Stimulated activated CD4-positive, alpha-beta T cell treated with anti-CD3 and anti-CD28 coated beads, Interleukin-2, amount 100 ng/mL, for 24 hours (primary cell): Measurements from ENCODE around the gene TMEM91.
"Not testable (repeated sequence)": the region's sequence is repeated elsewhere in the genome, so short reads cannot be mapped to it uniquely, and the experiment has no call there.

Source experiments
- DNase-seq, 2 donors: peaks; one replicate each; pipeline ENCODE4 v3.0.0-alpha.2; 2020

The TMEM91 gene

GRCh38 chr19:41376241-41376997 lies at the start of gene TMEM91:
Gene TMEM91 (plus strand): TSS chr19:41376533. CDS start chr19:41378310, 1,777 bp downstream.
- peak in 1 of 2 donors; percentile 32 for DNase-seq

GRCh38 chr19:41327076-41327575 lies 49.2 kb upstream of the TMEM91 start:
- DNase-seq: no peak

GRCh38 chr19:41327576-41328156 lies 48.7 kb upstream of the TMEM91 start:
- DNase-seq: peak; percentile 79 to 89

- DNase-seq: peak; percentile 53 to 69
Measured at GRCh38 chr19:41328157-41328841, 48.0 kb upstream of the TMEM91 start.

GRCh38 chr19:41328842-41329225 lies 47.5 kb upstream of the TMEM91 start:
- no peak for DNase-seq

- DNase-seq: no peak
Measured at GRCh38 chr19:41330481-41330880, 45.9 kb upstream of the TMEM91 start.

- no peak for DNase-seq
Measured at GRCh38 chr19:41330946-41331678, 45.2 kb upstream of the TMEM91 start.

GRCh38 chr19:41332000-41332399 lies 44.3 kb upstream of the TMEM91 start:
- DNase-seq: no peak

- no peak for DNase-seq
Measured at GRCh38 chr19:41332468-41332867, 43.9 kb upstream of the TMEM91 start.

- DNase-seq: no peak
Measured at GRCh38 chr19:41334793-41335192, 41.5 kb upstream of the TMEM91 start.

GRCh38 chr19:41335467-41335866 lies 40.9 kb upstream of the TMEM91 start:
- no peak for DNase-seq

- DNase-seq: no peak
Measured at GRCh38 chr19:41339936-41340335, 36.4 kb upstream of the TMEM91 start.

GRCh38 chr19:41341669-41342490 lies 34.5 kb upstream of the TMEM91 start:
- no peak for DNase-seq

- no peak for DNase-seq
Measured at GRCh38 chr19:41344162-41344561, 32.2 kb upstream of the TMEM91 start.

GRCh38 chr19:41346916-41347315 lies 29.4 kb upstream of the TMEM91 start:
- not testable (repeated sequence) for DNase-seq

GRCh38 chr19:41350735-41351338 lies 25.5 kb upstream of the TMEM91 start:
- DNase-seq: no peak

- DNase-seq: peak; percentile 83 to 86
Measured at GRCh38 chr19:41351339-41352245, 24.7 kb upstream of the TMEM91 start.

- DNase-seq: no peak
Measured at GRCh38 chr19:41352279-41352608, 24.1 kb upstream of the TMEM91 start.

- peak; percentile 78 to 84 for DNase-seq
Measured at GRCh38 chr19:41352609-41353465, 23.5 kb upstream of the TMEM91 start.
